CD14-positive monocyte (primary cell): Measurements from ENCODE around the gene ZBTB1. TPM values are rescaled to one million over a fixed set of nuclear protein-coding genes. Genes with fewer than 3 reads are reported as not detected.
"Not testable (repeated sequence)": the region's sequence is repeated elsewhere in the genome, so short reads cannot be mapped to it uniquely, and the experiment has no call there.

Experiments
- DNase-seq, 3 donors: peaks; one replicate each; pipeline ENCODE4 v3.0.0-alpha.2; 2011 to 2022
- H2AFZ ChIP-seq: 2 replicates; pipeline ENCODE4 v1.6.0; 2012; ENCODE audit warnings: mild to moderate bottlenecking, low read depth, low read length, inconsistent platforms; ENCODE audit not compliant: insufficient read depth, poor library complexity, severe bottlenecking
- H3K27ac ChIP-seq, 2 donors: 1 replicate in 1 of 2; 2 replicates in 1 of 2; pipeline ENCODE4 v1.5.1; 2012 to 2013; ENCODE audit warnings: low read length in 2 of 2, control low read depth in 1 of 2, inconsistent platforms in 1 of 2, low read depth in 1 of 2, mild to moderate bottlenecking in 1 of 2
- H3K27me3 ChIP-seq, 2 donors: one replicate each; pipeline versions ENCODE4 v1.6.0 to v1.6.1; 2011 to 2013; ENCODE audit warnings: low read length in 2 of 2; ENCODE audit not compliant: control insufficient read depth in 2 of 2, insufficient read depth in 2 of 2
- H3K36me3 ChIP-seq, 2 donors: replicated peaks in 1 of 2; 1 replicate in 1 of 2; 2 replicates in 1 of 2; pipeline versions ENCODE4 v1.5.1 to v1.6.1; 2012 to 2013; ENCODE audit warnings: low read length in 2 of 2, control low read depth in 1 of 2, inconsistent platforms in 1 of 2, mild to moderate bottlenecking in 1 of 2; ENCODE audit not compliant: insufficient read depth in 2 of 2, control insufficient read depth in 1 of 2
- H3K4me1 ChIP-seq, 2 donors: 1 replicate in 1 of 2; 2 replicates in 1 of 2; pipeline versions ENCODE4 v1.5.1 to v1.6.1; 2012 to 2013; ENCODE audit warnings: low read length in 2 of 2, control low read depth in 1 of 2, inconsistent platforms in 1 of 2, mild to moderate bottlenecking in 1 of 2, moderate library complexity in 1 of 2; ENCODE audit not compliant: insufficient read depth in 2 of 2, control insufficient read depth in 1 of 2
- H3K4me2 ChIP-seq: replicated peaks from 2 replicates; pipeline ENCODE3; 2012; ENCODE audit warnings: low read length, moderate library complexity, mild to moderate bottlenecking; ENCODE audit not compliant: poor library complexity, severe bottlenecking; ENCODE audit errors: extremely low read depth
- H3K4me3 ChIP-seq, 3 experiments: fragments of 200-600 bp in 1 of 3; sonication (generic) in 1 of 3; replicated peaks in 1 of 3; 1 replicate in 2 of 3; 2 replicates in 1 of 3; pipeline ENCODE4 v1.5.1; 2011 to 2013; ENCODE audit warnings: low read length in 3 of 3, mild to moderate bottlenecking in 3 of 3, control low read depth in 2 of 3, low read depth in 2 of 3, inconsistent platforms in 1 of 3, moderate library complexity in 1 of 3
- H3K79me2 ChIP-seq: 2 replicates; pipeline ENCODE4 v1.6.0; 2012; ENCODE audit warnings: mild to moderate bottlenecking, control low read depth, inconsistent platforms, low read length, moderate library complexity; ENCODE audit not compliant: insufficient read depth
- H3K9ac ChIP-seq: 2 replicates; pipeline ENCODE4 v1.6.0; 2017; ENCODE audit warnings: low read length, mild to moderate bottlenecking; ENCODE audit not compliant: insufficient read depth, poor library complexity, severe bottlenecking
- H3K9me3 ChIP-seq, 2 donors: replicated peaks in 1 of 2; 1 replicate in 1 of 2; 2 replicates in 1 of 2; pipeline versions ENCODE4 v1.5.1 to v1.6.1; 2012 to 2013; ENCODE audit warnings: low read length in 2 of 2, control low read depth in 1 of 2; ENCODE audit not compliant: control insufficient read depth in 1 of 2, insufficient read depth in 1 of 2
- H4K20me1 ChIP-seq: 2 replicates; pipeline ENCODE4 v1.6.0; 2012; ENCODE audit warnings: mild to moderate bottlenecking, low read length, control low read depth, moderate library complexity; ENCODE audit not compliant: insufficient read depth
- H3K27ac Mint-ChIP-seq, 7 donors: one replicate each; pipeline ENCODE4 v1.8.0; 2020; ENCODE audit warnings: mild to moderate bottlenecking in 7 of 7, mixed read lengths in 7 of 7, moderate library complexity in 6 of 7, inconsistent platforms in 2 of 7
- H3K27me3 Mint-ChIP-seq, 3 donors: one replicate each; pipeline ENCODE4 v1.8.0; 2021 to 2022; ENCODE audit warnings: low read depth in 3 of 3, mild to moderate bottlenecking in 3 of 3, mixed read lengths in 3 of 3, moderate library complexity in 3 of 3, inconsistent platforms in 1 of 3
- H3K36me3 Mint-ChIP-seq, 2 donors: one replicate each; pipeline ENCODE4 v1.8.0; 2020; ENCODE audit warnings: mixed read lengths in 2 of 2, inconsistent platforms in 1 of 2, mild to moderate bottlenecking in 1 of 2
- H3K4me1 Mint-ChIP-seq: one replicate; pipeline ENCODE4 v1.8.0; 2020; ENCODE audit warnings: mild to moderate bottlenecking, mixed read lengths
- H3K4me3 Mint-ChIP-seq, 2 donors: one replicate each; pipeline ENCODE4 v1.8.0; 2020; ENCODE audit warnings: mild to moderate bottlenecking in 2 of 2, mixed read lengths in 2 of 2, moderate library complexity in 1 of 2
- H3K9me3 Mint-ChIP-seq, 7 donors: one replicate each; pipeline ENCODE4 v1.8.0; 2020 to 2022; ENCODE audit warnings: mixed read lengths in 7 of 7, mild to moderate bottlenecking in 6 of 7, moderate library complexity in 6 of 7, inconsistent platforms in 2 of 7
- WGBS: methylation state at CpG from one replicate; pipeline ENCODE4 v1.1.5; 2013; ENCODE audit warnings: missing lambda C conversion rate; ENCODE audit not compliant: insufficient coverage; 5-methylcytosine and 5-hydroxymethylcytosine counted together
- intact Hi-C, 2 donors: fragments of 100-400 bp; cut with micrococcal nuclease; formaldehyde crosslinking; loops; one replicate each; pipeline versions ENCODE4 v1.15.0 to v1.15.1; 2023
- polyA plus RNA-seq, 3 donors: library from polyadenylated mRNA; depleted of rRNA in 1 of 3; unstranded in 2 of 3; stranded (reverse) in 1 of 3; fragments of 300-500 nt in 2 of 3; fragments of >200 nt in 1 of 3; fragmentation: Illumina TruSeq in 2 of 3; gene quantifications; 1 replicate in 2 of 3; 2 replicates in 1 of 3; pipeline ENCODE4 v1.2.3, GENCODE V29; 2012 to 2021
- TF ChIP-seq, protein P1 (sequence below): fragments of 200-600 bp; IDR thresholded peaks from one replicate; pipeline ENCODE4 v1.8.0; 2022; ENCODE audit warnings: antibody characterized with exemption, mild to moderate bottlenecking

ZBTB1 gene
- polyA plus RNA-seq, 3 donors: 27.7 to 45.4 (median 33.4) TPM

DNA sequence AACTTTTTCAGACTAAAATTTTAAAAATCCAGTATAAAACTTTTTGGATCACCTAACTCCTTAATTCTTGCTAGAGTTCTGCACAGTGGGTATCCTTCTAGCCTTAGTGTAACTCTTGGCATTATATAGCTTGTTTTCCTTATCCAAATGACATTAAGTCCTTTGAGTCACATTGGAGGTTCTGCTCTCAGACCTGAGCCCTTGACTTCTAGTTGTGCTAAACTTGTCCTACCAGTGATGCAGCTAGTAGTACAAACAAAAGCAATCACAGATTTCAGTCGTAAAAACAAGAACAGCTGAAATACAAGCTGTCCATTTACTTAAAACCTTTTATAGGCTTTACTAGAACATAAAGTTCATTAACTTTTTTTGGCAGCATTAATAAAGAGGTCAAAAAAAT is 10.5 kb downstream of the ZBTB1 start:
- H3K27ac ChIP-seq: no peak overlapping the region
- no peak overlapping the region for H3K9ac ChIP-seq
- H3K27ac Mint-ChIP-seq: no peak overlapping the region
- no peak overlapping the region for H3K4me2 ChIP-seq
- H3K4me3 ChIP-seq: no peak overlapping the region
- peaks cover 98% of the 10 kb centered on the region for H3K79me2 ChIP-seq
- no peaks in the 10 kb centered on the region for H3K9me3 ChIP-seq
- no peaks in the 10 kb centered on the region for H3K27me3 ChIP-seq
- no peaks in the 10 kb centered on the region for H3K27me3 Mint-ChIP-seq
- H3K4me1 ChIP-seq: peaks cover 18 to 22% of the 10 kb centered on the region in 2 donors
- H2AFZ ChIP-seq: no peak overlapping the region
- DNase-seq: no peak
- no peak overlapping the region for H3K4me3 Mint-ChIP-seq
- intact Hi-C loops: no loop called here
- no CpG with 5 or more reads among the region's 1 CpG for WGBS
- peaks cover 100% of the 10 kb centered on the region for H4K20me1 ChIP-seq
- no peaks in the 10 kb centered on the region for H3K9me3 Mint-ChIP-seq
- TF ChIP-seq, protein P1, sequence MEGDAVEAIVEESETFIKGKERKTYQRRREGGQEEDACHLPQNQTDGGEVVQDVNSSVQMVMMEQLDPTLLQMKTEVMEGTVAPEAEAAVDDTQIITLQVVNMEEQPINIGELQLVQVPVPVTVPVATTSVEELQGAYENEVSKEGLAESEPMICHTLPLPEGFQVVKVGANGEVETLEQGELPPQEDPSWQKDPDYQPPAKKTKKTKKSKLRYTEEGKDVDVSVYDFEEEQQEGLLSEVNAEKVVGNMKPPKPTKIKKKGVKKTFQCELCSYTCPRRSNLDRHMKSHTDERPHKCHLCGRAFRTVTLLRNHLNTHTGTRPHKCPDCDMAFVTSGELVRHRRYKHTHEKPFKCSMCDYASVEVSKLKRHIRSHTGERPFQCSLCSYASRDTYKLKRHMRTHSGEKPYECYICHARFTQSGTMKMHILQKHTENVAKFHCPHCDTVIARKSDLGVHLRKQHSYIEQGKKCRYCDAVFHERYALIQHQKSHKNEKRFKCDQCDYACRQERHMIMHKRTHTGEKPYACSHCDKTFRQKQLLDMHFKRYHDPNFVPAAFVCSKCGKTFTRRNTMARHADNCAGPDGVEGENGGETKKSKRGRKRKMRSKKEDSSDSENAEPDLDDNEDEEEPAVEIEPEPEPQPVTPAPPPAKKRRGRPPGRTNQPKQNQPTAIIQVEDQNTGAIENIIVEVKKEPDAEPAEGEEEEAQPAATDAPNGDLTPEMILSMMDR: no peak
- peaks cover 21% of the 10 kb centered on the region for H3K4me1 Mint-ChIP-seq
- H3K36me3 Mint-ChIP-seq: peaks cover 3 to 4% of the 10 kb centered on the region in 2 donors
- no peaks in the 10 kb centered on the region for H3K36me3 ChIP-seq

DNA sequence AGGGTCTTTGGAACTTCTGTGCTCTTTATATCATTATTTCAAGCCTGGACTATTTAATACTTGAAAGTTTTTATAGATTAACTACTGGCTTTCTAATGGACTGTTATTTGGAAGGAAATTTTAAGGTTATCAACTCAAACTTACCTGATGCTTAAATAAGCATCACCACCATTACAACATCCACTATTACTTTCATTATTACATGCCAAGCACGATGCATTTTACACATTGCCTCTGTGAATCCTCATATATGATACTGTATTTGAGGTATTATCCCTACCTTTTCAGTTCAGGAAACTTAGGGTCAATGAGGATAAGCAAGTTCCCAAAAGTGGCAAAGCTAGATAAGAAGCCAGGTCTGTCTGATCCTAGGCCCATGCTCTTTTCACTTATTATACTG is 12.4 kb downstream of the ZBTB1 start:
- WGBS: no CpG with 5 or more reads among the region's 1 CpG
- Histone ChIP-seq H4K20me1 (peaks cover 100% of the 10 kb centered on the region), H3K27me3 (no peaks in the 10 kb centered on the region), H3K79me2 (peaks cover 97% of the 10 kb centered on the region), H3K9ac (no peak overlapping the region), H2AFZ (no peak overlapping the region), H3K9me3 (no peaks in the 10 kb centered on the region), H3K27ac (no peak overlapping the region), H3K4me2 (no peak overlapping the region), H3K4me1 (peaks cover 0 to 3% of the 10 kb centered on the region in 2 donors), H3K4me3 (no peak overlapping the region), H3K36me3 (peaks cover 6 to 17% of the 10 kb centered on the region in 2 donors)
- Mint-ChIP-seq H3K4me1 (peaks cover 3% of the 10 kb centered on the region), H3K27me3 (no peaks in the 10 kb centered on the region), H3K9me3 (no peaks in the 10 kb centered on the region), H3K36me3 (peaks cover 4 to 6% of the 10 kb centered on the region in 2 donors), H3K27ac (no peak overlapping the region), H3K4me3 (no peak overlapping the region)
- intact Hi-C loops: no loop called here
- no peak for DNase-seq
- TF ChIP-seq, protein P1: no peak

DNA sequence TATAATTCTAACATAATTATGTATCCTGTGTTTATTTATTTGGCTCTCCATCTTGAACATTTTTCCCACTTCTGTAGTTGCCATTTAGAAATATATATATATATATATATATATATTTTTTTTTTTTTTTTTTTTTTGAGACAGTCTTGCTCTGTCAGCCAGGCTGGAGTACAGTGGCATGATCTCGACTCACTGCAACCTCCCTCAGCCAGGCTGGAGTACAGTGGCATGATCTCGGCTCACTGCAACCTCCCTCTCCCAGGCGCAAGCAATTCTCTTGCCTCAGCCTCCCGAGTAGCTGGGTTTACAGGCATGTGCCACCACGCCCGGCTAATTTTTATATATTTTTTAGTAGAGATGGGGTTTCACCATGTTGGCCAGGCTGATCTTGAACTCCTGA is 13.1 kb downstream of the ZBTB1 start:
- H3K4me1 ChIP-seq, H3K9ac ChIP-seq, H3K9me3 ChIP-seq, H3K4me3 ChIP-seq, H2AFZ ChIP-seq, H3K27me3 ChIP-seq, H3K4me2 ChIP-seq, DNase-seq, H3K9me3 Mint-ChIP-seq, H3K4me3 Mint-ChIP-seq, intact Hi-C loops, H3K27me3 Mint-ChIP-seq, H3K27ac ChIP-seq, H3K4me1 Mint-ChIP-seq, H3K36me3 Mint-ChIP-seq, H3K27ac Mint-ChIP-seq: not testable (repeated sequence)
- Histone ChIP-seq H3K79me2 (peaks cover 97% of the 10 kb centered on the region), H4K20me1 (peaks cover 100% of the 10 kb centered on the region), H3K36me3 (peaks cover 13 to 24% of the 10 kb centered on the region in 2 donors)
- WGBS: no CpG with 5 or more reads among the region's 6 CpGs
